ENCODE measurements around the gene RASGRP4.
"Not testable (repeated sequence)": the region's sequence is repeated elsewhere in the genome, so short reads cannot be mapped to it uniquely, and the experiment has no call there.

RASGRP4 gene

GRCh38 chr19:38367041-38367440 lies 59.0 kb downstream of the RASGRP4 start:
- no peaks in the 10 kb centered on the region for H3K79me2 ChIP-seq (ENCODE audit: control insufficient read depth, insufficient read depth, low read length, unreplicated experiment)
- H2AFZ ChIP-seq (ENCODE audit: low read length, unreplicated experiment), result no peak overlapping the region
- H3K27ac ChIP-seq (ENCODE audit: low read depth, low read length), result no peak overlapping the region
- H3K4me3 ChIP-seq (ENCODE audit: low read depth, low read length), result no peak overlapping the region
- no peaks in the 10 kb centered on the region for H3K4me1 ChIP-seq (ENCODE audit: control insufficient read depth, insufficient read depth, low read length, unreplicated experiment)
- H3K27me3 ChIP-seq (ENCODE audit: insufficient read depth, low read length), result no peaks in the 10 kb centered on the region
- no peaks in the 10 kb centered on the region for H3K36me3 ChIP-seq (ENCODE audit: insufficient read depth, low read length)

GRCh38 chr19:38362946-38363688 lies 62.9 kb downstream of the RASGRP4 start:
- not testable (repeated sequence) for H3K4me3 ChIP-seq (ENCODE audit: low read depth, low read length); H3K27ac ChIP-seq (ENCODE audit: low read depth, low read length); H2AFZ ChIP-seq (ENCODE audit: low read length, unreplicated experiment); H3K79me2 ChIP-seq (ENCODE audit: control insufficient read depth, insufficient read depth, low read length, unreplicated experiment); H3K4me1 ChIP-seq (ENCODE audit: control insufficient read depth, insufficient read depth, low read length, unreplicated experiment); H3K36me3 ChIP-seq (ENCODE audit: insufficient read depth, low read length)
- peaks cover 29% of the 10 kb centered on the region for H3K27me3 ChIP-seq (ENCODE audit: insufficient read depth, low read length)

- Histone ChIP-seq H2AFZ (ENCODE audit: low read length, unreplicated experiment) (no peak overlapping the region), H3K4me3 (ENCODE audit: low read depth, low read length) (peak overlapping the region; percentile 82), H3K36me3 (ENCODE audit: insufficient read depth, low read length) (no peaks in the 10 kb centered on the region), H3K4me1 (ENCODE audit: control insufficient read depth, insufficient read depth, low read length, unreplicated experiment) (no peaks in the 10 kb centered on the region), H3K79me2 (ENCODE audit: control insufficient read depth, insufficient read depth, low read length, unreplicated experiment) (no peaks in the 10 kb centered on the region), H3K27me3 (ENCODE audit: insufficient read depth, low read length) (peaks cover 31% of the 10 kb centered on the region), H3K27ac (ENCODE audit: low read depth, low read length) (no peak overlapping the region)
Measured at GRCh38 chr19:38362076-38362945, 63.7 kb downstream of the RASGRP4 start.

GRCh38 chr19:38361633-38362075 lies 64.4 kb downstream of the RASGRP4 start:
- H3K27me3 ChIP-seq (ENCODE audit: insufficient read depth, low read length), result peaks cover 31% of the 10 kb centered on the region
- H3K27ac ChIP-seq (ENCODE audit: low read depth, low read length), result no peak overlapping the region
- no peaks in the 10 kb centered on the region for H3K79me2 ChIP-seq (ENCODE audit: control insufficient read depth, insufficient read depth, low read length, unreplicated experiment)
- H2AFZ ChIP-seq (ENCODE audit: low read length, unreplicated experiment), result no peak overlapping the region
- no peaks in the 10 kb centered on the region for H3K36me3 ChIP-seq (ENCODE audit: insufficient read depth, low read length)
- H3K4me1 ChIP-seq (ENCODE audit: control insufficient read depth, insufficient read depth, low read length, unreplicated experiment), result no peaks in the 10 kb centered on the region
- H3K4me3 ChIP-seq (ENCODE audit: low read depth, low read length), result peak overlapping the region; percentile 82

- H3K27me3 ChIP-seq (ENCODE audit: insufficient read depth, low read length), result peaks cover 32% of the 10 kb centered on the region
- no peaks in the 10 kb centered on the region for H3K4me1 ChIP-seq (ENCODE audit: control insufficient read depth, insufficient read depth, low read length, unreplicated experiment)
- H2AFZ ChIP-seq (ENCODE audit: low read length, unreplicated experiment), result no peak overlapping the region
- H3K36me3 ChIP-seq (ENCODE audit: insufficient read depth, low read length), result no peaks in the 10 kb centered on the region
- H3K4me3 ChIP-seq (ENCODE audit: low read depth, low read length), result peak overlapping the region; percentile 82
- H3K79me2 ChIP-seq (ENCODE audit: control insufficient read depth, insufficient read depth, low read length, unreplicated experiment), result no peaks in the 10 kb centered on the region
- H3K27ac ChIP-seq (ENCODE audit: low read depth, low read length), result no peak overlapping the region
Measured at GRCh38 chr19:38360839-38361631, 65.0 kb downstream of the RASGRP4 start.

GRCh38 chr19:38360351-38360750 lies 65.7 kb downstream of the RASGRP4 start:
- H2AFZ ChIP-seq (ENCODE audit: low read length, unreplicated experiment), result no peak overlapping the region
- H3K4me1 ChIP-seq (ENCODE audit: control insufficient read depth, insufficient read depth, low read length, unreplicated experiment), result no peaks in the 10 kb centered on the region
- H3K27ac ChIP-seq (ENCODE audit: low read depth, low read length), result no peak overlapping the region
- no peak overlapping the region for H3K4me3 ChIP-seq (ENCODE audit: low read depth, low read length)
- H3K36me3 ChIP-seq (ENCODE audit: insufficient read depth, low read length), result no peaks in the 10 kb centered on the region
- peaks cover 36% of the 10 kb centered on the region for H3K27me3 ChIP-seq (ENCODE audit: insufficient read depth, low read length)
- H3K79me2 ChIP-seq (ENCODE audit: control insufficient read depth, insufficient read depth, low read length, unreplicated experiment), result no peaks in the 10 kb centered on the region

- no peaks in the 10 kb centered on the region for H3K79me2 ChIP-seq (ENCODE audit: control insufficient read depth, insufficient read depth, low read length, unreplicated experiment)
- no peak overlapping the region for H3K27ac ChIP-seq (ENCODE audit: low read depth, low read length)
- no peaks in the 10 kb centered on the region for H3K36me3 ChIP-seq (ENCODE audit: insufficient read depth, low read length)
- H3K4me3 ChIP-seq (ENCODE audit: low read depth, low read length), result no peak overlapping the region
- no peaks in the 10 kb centered on the region for H3K4me1 ChIP-seq (ENCODE audit: control insufficient read depth, insufficient read depth, low read length, unreplicated experiment)
- no peak overlapping the region for H2AFZ ChIP-seq (ENCODE audit: low read length, unreplicated experiment)
- H3K27me3 ChIP-seq (ENCODE audit: insufficient read depth, low read length), result peaks cover 36% of the 10 kb centered on the region
Measured at GRCh38 chr19:38359242-38360021, 66.6 kb downstream of the RASGRP4 start.

All from ACC112 (cell line).